Measurements from ENCODE around the gene SPTBN4. TPM values are rescaled to one million over a fixed set of nuclear protein-coding genes. Genes with fewer than 3 reads are reported as not detected.

SPTBN4 gene
- total RNA-seq, 1 experiment from 2014 or later: 0.82 TPM

DNA sequence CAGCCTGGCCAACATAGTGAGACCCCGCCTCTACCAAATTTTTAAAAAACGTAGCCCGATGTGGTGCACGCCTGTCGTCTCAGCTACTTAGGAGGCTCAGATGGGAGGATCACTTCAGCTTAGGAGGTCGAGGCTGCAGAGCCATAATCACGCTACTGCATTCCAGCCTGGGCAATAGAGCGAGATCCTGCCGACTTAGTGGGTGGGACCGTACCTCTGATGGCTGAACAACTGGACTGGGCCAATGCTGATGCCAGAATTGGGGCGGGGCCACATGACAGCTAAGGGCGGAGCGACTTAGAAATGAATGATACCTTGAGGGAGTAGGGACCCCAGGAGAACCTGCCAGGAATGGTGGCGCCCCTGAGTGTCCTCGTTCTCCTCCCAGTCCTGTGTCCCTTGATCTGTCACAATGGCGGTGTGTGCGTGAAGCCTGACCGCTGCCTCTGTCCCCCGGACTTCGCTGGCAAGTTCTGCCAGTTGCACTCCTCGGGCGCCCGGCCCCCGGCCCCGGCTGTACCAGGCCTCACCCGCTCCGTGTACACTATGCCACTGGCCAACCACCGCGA, 137.9 kb downstream of the SPTBN4 start:
- BruUV-seq (replicated peaks): TSS peak; percentile 32
- Mint-ChIP-seq H3K36me3 (ENCODE audit: insufficient read depth, unreplicated experiment) (peaks cover 28% of the 10 kb centered on the region), H3K27me3 (ENCODE audit: insufficient read depth, unreplicated experiment) (peaks cover 7% of the 10 kb centered on the region), H3K27ac (ENCODE audit: unreplicated experiment) (peak overlapping the region; percentile 72), H3K9me3 (ENCODE audit: unreplicated experiment) (no peaks in the 10 kb centered on the region), H3K4me3 (ENCODE audit: unreplicated experiment) (peak overlapping the region; percentile 87), H3K4me1 (ENCODE audit: low read depth, unreplicated experiment) (peaks cover 56% of the 10 kb centered on the region)
- ChIA-PET POLR2A (interaction anchor here (0.6 to 2.1 kb wide), 5 partner anchors 29 to 378 kb away, joined by 3 to 10 read pairs (median 4); partner anchors contain the start of genes ACTMAP and CCNP), CTCF (interaction anchor here (0.6 to 4.3 kb wide), 15 partner anchors 9 to 1169 kb away, joined by 3 to 45 read pairs (median 7); partner anchors contain the start of genes BLVRB, RAB4B and RPS16)
- intact Hi-C loops (cut with micrococcal nuclease; ENCODE audit: unreplicated experiment): loop anchor here (1.0 to 5.0 kb wide), 4 partner anchors 30 to 297 kb away; partner anchors contain the start of genes BLVRB and SPTBN4
- H3K36me3 ChIP-seq (ENCODE audit: control insufficient read depth, insufficient read depth, low read length): no peaks in the 10 kb centered on the region
- peak overlapping the region; percentile 55 for H3K4me3 ChIP-seq (ENCODE audit: low read depth, low read length)
- H3K9me3 ChIP-seq: no peaks in the 10 kb centered on the region
- TF ChIP-seq CTCF (IDR thresholded peaks at IDR 0.05; ENCODE audit: insufficient read depth in 1 of 2, low read depth in 1 of 2, low read length in 1 of 2, severe bottlenecking in 1 of 2, unreplicated experiment in 1 of 2): no peak
- peaks cover 54% of the 10 kb centered on the region for H3K4me1 ChIP-seq
- peak; percentile 43 to 67 for DNase-seq
- no peaks in the 10 kb centered on the region; the same call in 1 of the 2 replicates for H3K27me3 ChIP-seq (replicated peaks; ENCODE audit: control insufficient read depth, insufficient read depth, low read length)

DNA sequence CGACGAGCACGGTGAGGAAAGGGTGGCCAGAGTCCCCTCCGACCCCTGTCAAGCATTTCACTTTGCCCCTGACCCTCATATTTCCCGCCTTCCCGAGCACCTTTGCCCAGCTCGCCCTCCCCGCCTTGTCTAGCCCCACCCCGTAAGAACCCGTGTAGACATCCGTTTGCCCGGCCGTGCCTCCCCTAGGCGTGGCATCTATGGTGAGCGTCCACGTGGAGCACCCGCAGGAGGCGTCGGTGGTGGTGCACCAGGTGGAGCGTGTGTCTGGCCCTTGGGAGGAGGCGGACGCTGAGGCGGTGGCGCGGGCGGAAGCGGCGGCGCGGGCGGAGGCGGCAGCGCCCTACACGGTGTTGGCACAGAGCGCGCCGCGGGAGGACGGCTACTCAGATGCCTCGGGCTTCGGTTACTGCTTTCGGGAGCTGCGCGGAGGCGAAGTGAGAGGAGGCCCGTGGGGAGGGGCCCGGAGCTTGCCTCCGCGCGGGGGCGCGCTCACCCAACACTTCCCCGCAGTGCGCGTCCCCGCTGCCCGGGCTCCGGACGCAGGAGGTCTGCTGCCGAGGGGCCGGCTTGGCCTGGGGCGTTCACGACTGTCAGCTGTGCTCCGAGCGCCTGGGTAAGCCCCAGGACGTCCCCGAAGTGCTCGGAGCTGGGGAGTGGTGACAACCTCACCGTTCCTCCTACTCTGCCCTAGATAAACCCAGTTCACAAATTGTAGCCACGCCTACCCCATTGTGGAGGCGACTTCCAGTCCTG, 138.6 kb downstream of the SPTBN4 start:
- peaks cover 6% of the 10 kb centered on the region for H3K27me3 Mint-ChIP-seq (ENCODE audit: insufficient read depth, unreplicated experiment)

More for the DNA sequence above, 138.6 kb downstream of the SPTBN4 start:
- CTCF ChIA-PET: interaction anchor here (0.6 to 4.3 kb wide), 8 partner anchors 11 to 1170 kb away, joined by 3 to 45 read pairs (median 4); partner anchors contain the start of genes BLVRB and RPS16
- peak; percentile 83 to 89 for DNase-seq
- peaks cover 28% of the 10 kb centered on the region for H3K36me3 Mint-ChIP-seq (ENCODE audit: insufficient read depth, unreplicated experiment)
- H3K4me3 Mint-ChIP-seq (ENCODE audit: unreplicated experiment): peak overlapping the region; percentile 87
- peaks cover 57% of the 10 kb centered on the region for H3K4me1 Mint-ChIP-seq (ENCODE audit: low read depth, unreplicated experiment)
- peak overlapping the region; percentile 72 for H3K27ac Mint-ChIP-seq (ENCODE audit: unreplicated experiment)
- H3K9me3 ChIP-seq: no peaks in the 10 kb centered on the region
- POLR2A ChIA-PET: interaction anchor here (0.6 to 2.1 kb wide), 4 partner anchors 145 to 659 kb away, joined by 3 to 10 read pairs (median 4); partner anchors contain the start of genes ACTMAP and HNRNPUL1
- H3K9me3 Mint-ChIP-seq (ENCODE audit: unreplicated experiment): no peaks in the 10 kb centered on the region
- H3K4me1 ChIP-seq: peaks cover 59% of the 10 kb centered on the region
- TF ChIP-seq CTCF (IDR thresholded peaks at IDR 0.05; ENCODE audit: insufficient read depth in 1 of 2, low read depth in 1 of 2, low read length in 1 of 2, severe bottlenecking in 1 of 2, unreplicated experiment in 1 of 2): peak; percentile 12 to 21
- H3K36me3 ChIP-seq (ENCODE audit: control insufficient read depth, insufficient read depth, low read length): no peaks in the 10 kb centered on the region
- intact Hi-C loops (cut with micrococcal nuclease; ENCODE audit: unreplicated experiment): loop anchor here (1.0 to 2.0 kb wide), 2 partner anchors 29 to 35 kb away; no protein-coding TSS in a partner anchor
- BruUV-seq (replicated peaks): no TSS peak
- H3K4me3 ChIP-seq (ENCODE audit: low read depth, low read length): peak overlapping the region; percentile 55
- no peaks in the 10 kb centered on the region; the same call in 1 of the 2 replicates for H3K27me3 ChIP-seq (replicated peaks; ENCODE audit: control insufficient read depth, insufficient read depth, low read length)
